Measurements from ENCODE around the gene CXCL8. TPM values are rescaled to one million over a fixed set of nuclear protein-coding genes. Genes with fewer than 3 reads are reported as not detected.

CXCL8 gene
- polyA plus RNA-seq, 2 of the 4 experiments (the other 2 are of a cell fraction): 4.4 to 57.2 TPM

GRCh38 chr4:73707918-73708577 lies 32.3 kb upstream of the CXCL8 start (continued):
- TF ChIP-seq HES2 (IDR thresholded peaks at IDR 0.05): no peak
- no peak for TF ChIP-seq HOXA7 (CRISPR knock-in tag; IDR thresholded peaks at IDR 0.05)
- TF ChIP-seq RFX5 (IDR thresholded peaks at IDR 0.05): no peak
- no peak for TF ChIP-seq RARB (CRISPR knock-in tag; IDR thresholded peaks at IDR 0.05)
- TF ChIP-seq RCOR1 (IDR thresholded peaks at IDR 0.05; ENCODE audit: low read depth, low read length): no peak
- TF ChIP-seq ELK1 (IDR thresholded peaks at IDR 0.05; ENCODE audit: low read depth, low read length): no peak
- no peak; a peak in 1 of 5 replicates for TF ChIP-seq EP300 (IDR thresholded peaks at IDR 0.05)
- no peak for TF ChIP-seq TP53 (CRISPR knock-in tag; IDR thresholded peaks at IDR 0.05)
- TF ChIP-seq CEBPB (IDR thresholded peaks at IDR 0.05): peak in 1 of 2 experiments; percentile 25; a peak in 1 of 4 replicates
- no peak for TF ChIP-seq TFCP2L1 (CRISPR knock-in tag; IDR thresholded peaks at IDR 0.05)
- no peak for TF ChIP-seq MAFK (IDR thresholded peaks at IDR 0.05; ENCODE audit: partially characterized antibody)
- no peak for TF ChIP-seq CTCF (IDR thresholded peaks at IDR 0.05)
- no peak for TF ChIP-seq E2F6 (IDR thresholded peaks at IDR 0.05; ENCODE audit: borderline replicate concordance, low read depth)
- TF ChIP-seq NR3C1 (IDR thresholded peaks at IDR 0.05): no peak
- TF ChIP-seq NFE2L2 (conservative IDR thresholded peaks at IDR 0.05; ENCODE audit: low read length): no peak
- TF ChIP-seq ESRRA (IDR thresholded peaks at IDR 0.05; ENCODE audit: borderline replicate concordance, low read length): no peak
- TF ChIP-seq REST (IDR thresholded peaks at IDR 0.05): no peak
- no peak for TF ChIP-seq EHF (CRISPR knock-in tag; IDR thresholded peaks at IDR 0.05)
- TF ChIP-seq PHF8 (IDR thresholded peaks at IDR 0.05; ENCODE audit: borderline replicate concordance, low read depth): no peak
- TF ChIP-seq HEYL (CRISPR knock-in tag; IDR thresholded peaks at IDR 0.05): no peak
- no peak for TF ChIP-seq CBX2 (IDR thresholded peaks at IDR 0.05; ENCODE audit: borderline replicate concordance, low read depth)
- TF ChIP-seq FOSL2 (IDR thresholded peaks at IDR 0.05): peak; percentile 53; the same call in 1 of the 2 replicates
- TF ChIP-seq FOSL2 (CRISPR knock-in tag; IDR thresholded peaks at IDR 0.05): peak; percentile 80
- TF ChIP-seq RAD21 (conservative IDR thresholded peaks at IDR 0.05 in 1 of 2, IDR thresholded peaks at IDR 0.05 in 1 of 2): 0 out of 5 replicates have a peak, but pooled peaks have one; percentile 3 to 17
- TF ChIP-seq SREBF2 (IDR thresholded peaks at IDR 0.05): no peak
- TF ChIP-seq KDM5A (IDR thresholded peaks at IDR 0.05): no peak
- no peak for TF ChIP-seq ZC3H11A (IDR thresholded peaks at IDR 0.05)
- no peak for TF ChIP-seq NPAS2 (CRISPR knock-in tag; IDR thresholded peaks at IDR 0.05; ENCODE audit: borderline replicate concordance)
- TF ChIP-seq CHD4 (IDR thresholded peaks at IDR 0.05; ENCODE audit: borderline replicate concordance): no peak
- TF ChIP-seq POLR2AphosphoS2 (conservative IDR thresholded peaks at IDR 0.05; ENCODE audit: low read length): no peak
- TF ChIP-seq HMGXB4 (CRISPR knock-in tag; IDR thresholded peaks at IDR 0.05; ENCODE audit: borderline replicate concordance): no peak
- no peak for TF ChIP-seq HDAC2 (IDR thresholded peaks at IDR 0.05)
- no peak for TF ChIP-seq KDM1A (IDR thresholded peaks at IDR 0.05; ENCODE audit: low read depth)
- no peak for TF ChIP-seq FOXS1 (CRISPR knock-in tag; IDR thresholded peaks at IDR 0.05)

Measured in A549 (cell line).